ENCODE measurements around the gene RERE.

The RERE gene

DNA sequence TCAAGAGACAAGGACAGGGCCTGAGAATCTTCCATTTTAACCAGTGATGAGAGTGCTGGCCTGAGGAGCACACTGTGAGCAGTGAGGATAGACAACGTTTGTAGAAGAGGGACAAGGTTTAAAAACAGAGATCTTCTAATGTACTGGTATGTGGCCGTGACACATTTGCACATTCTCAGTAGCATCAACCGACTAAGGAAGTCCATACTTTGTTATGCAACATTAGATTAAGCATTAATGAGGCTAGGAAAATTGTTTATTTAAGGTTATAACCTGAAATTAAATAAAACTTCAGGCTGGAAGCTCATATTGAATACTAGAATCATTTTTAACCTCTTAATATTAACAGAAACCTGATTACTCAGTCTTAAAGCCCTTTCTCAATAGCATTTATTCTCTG, 400.6 kb downstream of the RERE start:
- no peak for DNase-seq (ENCODE audit: low read depth in 1 of 2, low spot score in 1 of 2)
- in situ Hi-C loops (cut with HindIII; ENCODE audit: low pct_unique_long_range_greater_than_20kb, low sequenced_read_pairs): no loop called here
- no peak for TF ChIP-seq JUND (IDR thresholded peaks at IDR 0.05; ENCODE audit: low read depth)

DNA sequence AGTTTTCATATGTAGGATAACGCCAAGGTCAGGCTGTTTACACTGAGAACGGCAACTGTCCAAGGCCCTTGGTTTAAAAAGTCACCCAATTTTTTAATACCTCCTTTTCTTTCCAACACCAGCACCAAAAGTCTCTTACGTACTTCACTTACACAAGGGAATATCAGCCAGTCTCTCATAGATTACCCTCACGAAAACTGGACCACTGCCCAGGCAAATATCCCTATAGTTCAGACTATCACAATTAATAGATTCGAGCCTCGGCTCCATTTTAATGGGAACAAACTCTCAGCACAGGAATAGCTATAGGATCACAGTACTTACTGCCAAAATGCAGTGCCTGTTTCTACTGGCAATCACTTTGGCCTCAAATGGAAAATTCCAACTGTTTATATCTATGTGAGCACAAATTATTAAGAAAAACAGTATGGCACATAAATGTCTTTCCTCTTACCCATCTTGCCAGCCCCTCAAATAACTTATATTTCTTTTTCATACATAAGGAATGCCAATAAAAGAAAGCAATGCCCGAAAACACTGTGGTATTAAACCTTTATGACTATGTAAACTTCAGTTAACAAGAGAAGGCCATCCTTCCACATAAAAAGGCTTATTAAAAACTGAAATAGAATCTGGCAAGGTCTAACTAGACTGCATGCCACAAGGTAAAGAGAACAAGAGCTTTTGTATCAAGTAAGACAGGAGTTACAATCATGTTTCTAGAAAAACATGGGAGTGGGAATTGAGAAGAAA, 401.7 kb downstream of the RERE start:
- in situ Hi-C loops (cut with HindIII; ENCODE audit: low pct_unique_long_range_greater_than_20kb, low sequenced_read_pairs): no loop called here

DNA sequence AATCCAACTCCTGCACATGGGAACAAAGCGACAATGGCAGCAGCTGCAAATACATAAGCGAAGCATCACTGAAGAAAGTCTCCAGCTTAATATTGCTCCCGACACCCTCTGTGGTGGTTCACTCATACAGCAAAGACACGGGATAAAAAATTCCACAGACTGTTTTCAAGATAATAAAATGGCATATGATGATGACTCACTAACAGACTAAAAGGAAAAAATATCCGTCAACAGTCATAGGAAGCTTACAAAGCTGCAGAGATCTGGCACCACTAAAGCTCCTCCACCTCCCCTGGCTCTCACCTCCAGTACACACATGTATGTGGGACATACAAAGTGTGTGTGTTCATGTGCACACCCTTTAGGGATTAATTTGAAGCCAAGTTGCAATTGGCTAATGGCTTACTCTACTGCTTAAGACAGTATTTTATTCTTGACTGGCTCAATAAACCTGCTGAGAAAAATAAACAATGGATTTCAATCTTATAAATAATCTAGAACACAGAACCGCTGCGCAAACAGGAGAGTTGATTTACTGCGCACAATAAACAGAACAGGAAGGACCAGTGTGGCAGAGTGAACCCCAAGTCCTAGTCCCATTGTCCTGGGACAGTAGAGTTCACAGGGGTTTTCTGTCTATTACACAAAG, 405.1 kb downstream of the RERE start:
- in situ Hi-C loops (cut with HindIII; ENCODE audit: low pct_unique_long_range_greater_than_20kb, low sequenced_read_pairs): no loop called here
- peak; percentile 63; the same call in 1 of the 2 replicates for TF ChIP-seq JUND (IDR thresholded peaks at IDR 0.05; ENCODE audit: low read depth)
- peak; percentile 43 to 94 for DNase-seq (ENCODE audit: low read depth in 1 of 2, low spot score in 1 of 2)

More for the DNA sequence above, 401.7 kb downstream of the RERE start:
- DNase-seq (ENCODE audit: low read depth in 1 of 2, low spot score in 1 of 2): no peak
- TF ChIP-seq JUND (IDR thresholded peaks at IDR 0.05; ENCODE audit: low read depth): no peak

DNA sequence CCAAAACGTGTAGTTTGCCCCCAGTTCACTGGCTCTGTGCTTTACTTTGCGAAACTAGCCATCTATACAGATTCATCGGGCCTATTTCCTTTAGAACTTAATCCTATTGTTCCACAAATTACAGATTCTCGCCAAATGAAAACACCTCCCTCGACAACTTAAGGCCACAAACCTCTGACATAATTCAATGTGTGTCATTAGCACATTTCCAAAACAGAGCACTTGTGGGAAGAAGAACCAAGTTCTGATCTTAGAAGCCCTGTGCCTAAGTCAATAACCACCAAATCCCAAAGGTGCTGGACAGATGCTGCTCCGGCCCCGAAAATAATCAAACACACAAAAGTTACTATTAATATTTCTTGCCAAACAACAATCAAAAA, 405.6 kb downstream of the RERE start:
- no peak for TF ChIP-seq JUND (IDR thresholded peaks at IDR 0.05; ENCODE audit: low read depth)
- in situ Hi-C loops (cut with HindIII; ENCODE audit: low pct_unique_long_range_greater_than_20kb, low sequenced_read_pairs): no loop called here

DNA sequence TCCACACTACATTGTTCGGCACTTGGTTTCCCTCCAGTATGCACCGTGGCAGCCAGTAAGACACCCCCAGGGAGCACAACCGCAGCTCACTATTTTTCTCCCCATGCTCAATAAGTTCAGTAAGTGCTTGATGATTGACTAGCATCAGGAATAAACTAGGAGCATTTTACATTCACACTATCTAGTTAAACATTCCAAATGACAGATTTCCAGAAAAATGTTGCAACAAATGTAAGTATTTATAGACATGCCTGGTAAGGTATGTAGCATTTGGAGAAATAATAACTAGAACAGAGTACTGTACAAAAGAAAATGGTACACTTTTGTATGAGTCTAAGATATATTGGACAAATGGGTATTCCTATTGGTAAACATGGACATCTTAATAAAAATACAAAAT, 406.6 kb downstream of the RERE start:
- no peak for TF ChIP-seq JUND (IDR thresholded peaks at IDR 0.05; ENCODE audit: low read depth)
- DNase-seq (ENCODE audit: low read depth in 1 of 2, low spot score in 1 of 2): no peak
- in situ Hi-C loops (cut with HindIII; ENCODE audit: low pct_unique_long_range_greater_than_20kb, low sequenced_read_pairs): no loop called here

More for the DNA sequence above, 405.6 kb downstream of the RERE start:
- DNase-seq (ENCODE audit: low read depth in 1 of 2, low spot score in 1 of 2): no peak

DNA sequence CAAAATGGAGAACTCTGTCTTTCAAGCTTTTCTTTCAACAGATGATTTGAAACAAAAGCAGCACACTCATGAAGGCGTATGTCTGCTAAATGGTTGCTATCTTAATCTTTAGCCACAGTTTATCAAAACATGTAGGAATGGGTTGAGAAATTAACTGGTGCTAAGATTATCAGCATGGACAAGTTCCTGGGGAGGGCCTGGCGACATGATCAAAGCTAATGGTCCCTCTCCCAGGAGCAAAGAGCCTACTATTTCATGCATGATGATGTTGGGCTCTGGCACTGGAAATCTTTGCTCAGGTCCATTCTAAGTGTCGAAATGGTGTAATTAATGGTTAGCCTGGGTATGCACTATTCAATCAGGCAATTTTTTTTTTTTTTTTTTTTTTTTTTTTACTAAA, 407.8 kb downstream of the RERE start:
- DNase-seq (ENCODE audit: low read depth in 1 of 2, low spot score in 1 of 2): no peak
- TF ChIP-seq JUND (IDR thresholded peaks at IDR 0.05; ENCODE audit: low read depth): no peak
- in situ Hi-C loops (cut with HindIII; ENCODE audit: low pct_unique_long_range_greater_than_20kb, low sequenced_read_pairs): no loop called here

DNA sequence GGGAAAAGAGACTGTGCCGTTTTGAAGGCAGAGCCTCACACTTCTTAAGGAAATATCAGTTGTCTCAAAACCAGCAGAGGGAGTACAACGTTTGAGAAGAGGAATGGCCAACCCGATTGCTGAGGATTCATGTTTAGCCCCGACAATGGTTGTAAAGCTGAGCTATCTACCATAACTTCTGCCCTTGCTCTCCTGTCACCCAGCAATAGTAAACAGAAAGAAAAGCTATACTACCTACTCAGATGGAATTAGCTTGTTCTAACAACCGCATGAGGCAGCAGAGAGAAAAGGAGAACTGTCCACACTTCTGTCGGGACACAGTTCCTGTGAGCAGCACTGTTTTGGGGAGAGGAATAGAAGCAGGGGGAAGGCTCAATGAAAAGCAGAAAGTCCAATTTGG, 408.3 kb downstream of the RERE start:
- no peak for TF ChIP-seq JUND (IDR thresholded peaks at IDR 0.05; ENCODE audit: low read depth)
- DNase-seq (ENCODE audit: low read depth in 1 of 2, low spot score in 1 of 2): peak in 1 of 2 experiments; percentile 56
- in situ Hi-C loops (cut with HindIII; ENCODE audit: low pct_unique_long_range_greater_than_20kb, low sequenced_read_pairs): no loop called here

DNA sequence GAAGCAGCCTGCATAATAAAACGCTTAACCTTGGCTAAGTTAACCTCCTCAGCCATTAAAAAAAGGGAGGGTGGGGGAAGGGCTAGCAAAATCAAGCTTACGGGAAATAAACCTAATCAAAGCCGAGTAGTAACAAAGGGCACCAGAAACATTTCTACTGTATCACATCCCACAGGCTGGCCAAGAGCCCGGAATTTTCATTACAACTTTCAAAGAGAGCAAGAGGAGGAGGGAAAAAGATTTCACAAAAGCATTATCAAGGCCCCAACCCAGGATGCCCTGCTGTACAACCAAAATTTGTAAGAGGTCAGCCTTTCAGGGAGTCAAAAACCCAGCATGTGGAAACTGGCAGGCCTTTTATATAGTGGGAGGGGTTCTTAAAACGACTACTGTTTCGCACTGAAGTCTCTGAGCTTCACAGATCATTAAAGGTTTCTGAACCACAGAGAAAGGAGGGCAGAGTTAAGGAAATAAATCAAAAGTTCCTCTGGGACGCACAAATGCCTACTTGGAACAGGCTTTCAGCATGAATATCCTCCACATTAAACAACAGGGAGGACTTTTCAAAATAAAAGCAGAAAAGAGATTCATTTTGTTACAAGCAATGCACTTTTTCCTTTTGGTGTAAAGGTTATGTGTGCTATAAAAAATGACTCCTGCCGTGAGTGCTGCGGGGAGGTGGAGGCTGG, 409.1 kb downstream of the RERE start:
- TF ChIP-seq JUND (IDR thresholded peaks at IDR 0.05; ENCODE audit: low read depth): no peak
- no peak for DNase-seq (ENCODE audit: low read depth in 1 of 2, low spot score in 1 of 2)
- in situ Hi-C loops (cut with HindIII; ENCODE audit: low pct_unique_long_range_greater_than_20kb, low sequenced_read_pairs): no loop called here

DNA sequence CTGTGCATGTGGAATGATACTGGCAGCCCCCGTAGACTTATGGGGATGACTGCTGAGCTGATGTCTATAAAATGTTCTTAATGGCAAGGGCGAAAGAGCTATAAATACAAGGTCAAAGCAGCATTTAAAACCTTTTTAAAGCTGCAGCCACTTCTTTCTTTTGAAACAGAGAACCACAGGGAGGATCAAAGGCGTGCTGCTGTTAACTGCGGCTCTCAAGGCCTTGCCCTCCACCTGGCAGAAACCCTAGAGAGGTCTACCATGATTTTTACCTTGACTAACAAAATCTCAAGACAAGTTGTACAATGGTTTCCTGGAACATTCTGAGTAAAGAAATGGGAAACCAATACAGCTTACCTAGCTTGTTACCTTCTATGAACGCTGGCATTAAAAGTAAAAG, 409.8 kb downstream of the RERE start:
- no peak for DNase-seq (ENCODE audit: low read depth in 1 of 2, low spot score in 1 of 2)
- in situ Hi-C loops (cut with HindIII; ENCODE audit: low pct_unique_long_range_greater_than_20kb, low sequenced_read_pairs): no loop called here
- no peak for TF ChIP-seq JUND (IDR thresholded peaks at IDR 0.05; ENCODE audit: low read depth)

DNA sequence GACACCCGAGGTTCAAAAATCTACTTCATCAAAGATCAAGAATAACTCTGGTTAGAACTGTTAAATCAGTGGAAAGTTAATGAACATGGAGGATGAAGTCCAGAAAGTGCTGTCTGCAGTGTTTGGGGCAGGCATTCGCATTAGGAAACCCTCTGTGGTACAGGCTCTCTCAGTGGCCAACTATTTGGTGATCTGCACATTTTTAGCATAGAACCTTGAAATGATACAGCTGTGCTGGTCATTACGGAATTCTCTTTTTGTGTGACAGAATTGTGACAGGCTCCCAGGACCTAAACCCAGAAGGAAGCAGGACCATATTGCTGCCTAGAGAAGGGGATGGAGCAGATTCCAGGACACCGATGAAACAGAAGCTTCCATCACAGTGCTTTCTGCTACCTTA, 410.5 kb downstream of the RERE start:
- no peak for TF ChIP-seq JUND (IDR thresholded peaks at IDR 0.05; ENCODE audit: low read depth)
- DNase-seq (ENCODE audit: low read depth in 1 of 2, low spot score in 1 of 2): no peak
- in situ Hi-C loops (cut with HindIII; ENCODE audit: low pct_unique_long_range_greater_than_20kb, low sequenced_read_pairs): no loop called here

DNA sequence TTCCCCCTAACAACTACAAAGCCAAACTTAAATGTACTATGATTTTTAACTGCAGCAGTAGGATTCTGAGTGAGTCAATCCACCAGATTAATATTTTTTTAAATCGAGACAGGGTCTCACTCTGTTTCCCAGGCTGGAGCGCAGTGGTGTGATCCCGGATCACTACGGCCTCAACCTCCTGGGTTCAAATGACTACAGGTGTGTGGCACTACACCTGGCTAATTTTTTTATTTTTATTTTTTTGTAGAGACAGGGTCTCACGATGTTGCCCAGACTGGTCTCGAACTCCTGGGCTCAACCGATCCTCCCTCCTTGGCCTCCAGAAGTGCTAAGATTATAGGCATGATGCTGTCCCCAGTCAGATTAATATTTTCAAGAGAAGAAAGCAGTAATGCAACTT, 411.4 kb downstream of the RERE start:
- TF ChIP-seq JUND (IDR thresholded peaks at IDR 0.05; ENCODE audit: low read depth): no peak
- in situ Hi-C loops (cut with HindIII; ENCODE audit: low pct_unique_long_range_greater_than_20kb, low sequenced_read_pairs): no loop called here
- no peak for DNase-seq (ENCODE audit: low read depth in 1 of 2, low spot score in 1 of 2)

DNA sequence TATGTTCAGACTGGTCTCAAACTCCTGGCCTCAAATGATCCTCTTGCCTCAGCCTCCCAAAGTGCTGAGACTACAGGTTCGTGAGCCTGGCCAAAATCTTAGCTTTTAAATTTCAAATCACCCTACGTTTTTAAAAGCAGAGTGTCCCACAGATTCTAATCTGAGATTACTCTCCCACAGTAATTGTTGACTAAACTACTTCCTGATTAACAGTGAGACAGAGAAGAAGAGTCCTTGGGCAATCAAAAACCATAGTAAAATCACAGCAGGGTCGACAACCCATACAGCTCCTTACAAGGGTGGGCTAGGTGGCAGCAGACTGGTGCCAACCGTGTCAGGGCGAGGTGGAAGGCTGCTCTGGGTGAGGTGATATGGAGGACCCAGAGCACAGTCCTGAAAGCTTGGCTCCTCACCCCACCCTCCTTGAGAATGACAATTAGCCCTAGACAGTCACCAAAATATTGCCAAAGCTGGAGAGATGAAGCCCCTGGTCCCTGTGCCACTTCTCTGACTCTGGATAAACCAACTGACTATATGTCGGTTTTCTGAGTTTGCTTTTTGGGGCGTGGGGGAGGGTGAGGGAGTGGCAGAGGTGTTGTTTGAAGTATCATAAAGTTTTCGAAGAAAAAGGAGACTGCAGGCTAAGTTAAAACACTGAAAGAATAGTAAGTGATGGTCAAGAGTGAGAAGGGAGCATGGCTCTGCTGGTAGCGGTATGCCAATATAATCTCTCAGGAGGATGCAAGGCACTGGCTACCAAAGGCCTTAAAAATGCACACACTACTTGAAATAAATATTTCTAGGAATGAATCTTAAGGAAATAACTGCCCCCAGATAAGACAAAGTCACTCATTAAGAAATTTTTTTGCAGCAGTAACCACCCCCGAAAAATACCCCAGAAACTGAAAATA, 412.7 kb downstream of the RERE start:
- in situ Hi-C loops (cut with HindIII; ENCODE audit: low pct_unique_long_range_greater_than_20kb, low sequenced_read_pairs): no loop called here
- DNase-seq (ENCODE audit: low read depth in 1 of 2, low spot score in 1 of 2): no peak
- no peak for TF ChIP-seq JUND (IDR thresholded peaks at IDR 0.05; ENCODE audit: low read depth)
